Urinary bladder (tissue), 4 donors: ENCODE measurements around the gene SULT1C2. TPM values are rescaled to one million over a fixed set of nuclear protein-coding genes. Genes with fewer than 3 reads are reported as not detected.

Experiments
- DNase-seq: peaks from one replicate; pipeline ENCODE4 v3.0.0-alpha.2; 2015; ENCODE audit errors: extremely low spot score
- H3K27ac ChIP-seq: one replicate; pipeline ENCODE4 v1.5.1; 2013; ENCODE audit warnings: low read depth, mild to moderate bottlenecking, moderate library complexity
- H3K36me3 ChIP-seq: one replicate; pipeline ENCODE4 v1.6.1; 2013; ENCODE audit warnings: mild to moderate bottlenecking, moderate library complexity; ENCODE audit not compliant: insufficient read depth
- H3K4me1 ChIP-seq: one replicate; pipeline ENCODE4 v1.6.1; 2013; ENCODE audit warnings: mild to moderate bottlenecking, moderate library complexity; ENCODE audit not compliant: insufficient read depth
- H3K4me3 ChIP-seq: one replicate; pipeline ENCODE4 v1.5.1; 2013; ENCODE audit warnings: low read depth, low read length
- WGBS: extraction: QIAGEN DNeasy Blood & Tissue Kit; methylation state at CpG from one replicate; pipeline ENCODE4 v1.1.7; 2013; 5-methylcytosine and 5-hydroxymethylcytosine counted together
- polyA plus RNA-seq: library from polyadenylated mRNA; stranded (reverse); fragments of 200-250 nt; gene quantifications from one replicate; pipeline ENCODE4 v1.2.3, GENCODE V29; 2013
- total RNA-seq: library from RNA; depleted of rRNA; stranded (reverse); fragments of >200 nt; gene quantifications from one replicate; pipeline ENCODE4 v1.2.3, GENCODE V29; 2014
- donor health status: healthy with polysubstance abuse.
- donor health status: healthy.

SULT1C2 gene
- total and polyA plus RNA-seq, 2 donors = 0.15 to 3.3 TPM

DNA sequence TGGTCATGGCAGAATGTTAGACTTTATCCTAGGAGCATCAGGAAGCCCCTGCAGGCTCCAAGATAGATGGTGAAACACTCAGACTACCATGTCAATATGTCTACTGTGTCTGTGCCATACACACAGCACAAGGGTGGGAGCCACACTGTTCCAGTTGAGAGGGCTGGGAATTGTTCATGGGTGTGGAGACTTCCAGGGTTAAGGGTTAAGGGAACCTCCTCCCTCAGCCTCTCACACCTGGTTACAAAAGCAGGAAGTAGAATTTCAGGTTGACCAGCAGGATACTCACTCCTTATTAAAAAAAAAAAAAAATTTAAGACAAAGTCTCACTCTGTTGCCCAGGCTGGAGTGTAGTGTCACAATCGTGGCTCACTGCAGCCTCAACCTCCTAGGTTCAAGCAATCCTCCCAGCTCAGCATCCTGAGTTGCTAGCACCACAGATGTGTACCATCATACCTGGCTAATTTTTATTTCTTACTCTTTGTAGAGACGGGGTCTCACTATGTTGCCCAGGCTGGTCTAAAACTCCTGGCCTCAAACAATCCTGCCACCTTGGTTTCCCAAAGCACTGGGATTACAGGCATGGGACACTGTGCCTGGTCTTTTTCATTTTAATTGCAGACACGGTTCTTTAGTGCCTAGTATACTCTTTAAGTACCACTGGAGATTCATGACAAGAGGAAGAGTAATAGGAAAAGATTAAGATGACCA lies 26.0 kb downstream of the SULT1C2 start:
- H3K36me3 ChIP-seq = no peaks in the 10 kb centered on the region
- no peak for DNase-seq
- 62% methylated on average over 3 of the region's 3 CpGs for WGBS
- H3K27ac ChIP-seq = no peak overlapping the region
- no peak overlapping the region for H3K4me3 ChIP-seq
- peaks cover 3% of the 10 kb centered on the region for H3K4me1 ChIP-seq

DNA sequence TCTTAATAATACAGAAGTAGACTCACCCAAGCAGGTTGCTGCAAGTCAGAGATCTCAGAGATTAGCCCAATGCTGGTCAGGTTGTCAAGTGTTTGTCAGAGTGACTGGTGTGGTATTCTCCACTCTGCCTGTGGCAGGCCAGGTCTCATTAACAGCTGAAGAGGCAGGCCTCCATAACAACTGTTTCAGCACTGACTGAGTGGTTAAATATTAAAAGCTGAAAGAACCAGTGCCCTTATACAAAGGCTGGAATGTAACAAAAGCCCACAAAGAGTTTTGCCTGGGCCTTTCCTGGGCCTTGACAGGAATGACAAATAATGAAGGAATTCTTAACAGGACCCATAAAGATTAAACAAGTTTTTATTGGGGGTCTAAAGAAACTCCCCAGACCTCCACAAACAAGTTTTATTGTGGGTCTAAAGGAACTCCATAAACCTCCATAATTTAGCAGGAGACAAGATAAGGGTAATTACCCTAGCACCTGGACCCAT lies 26.8 kb downstream of the SULT1C2 start:
- Histone ChIP-seq H3K27ac (no peak overlapping the region), H3K36me3 (no peaks in the 10 kb centered on the region), H3K4me3 (no peak overlapping the region), H3K4me1 (peaks cover 3% of the 10 kb centered on the region)
- peak; percentile 18 for DNase-seq

DNA sequence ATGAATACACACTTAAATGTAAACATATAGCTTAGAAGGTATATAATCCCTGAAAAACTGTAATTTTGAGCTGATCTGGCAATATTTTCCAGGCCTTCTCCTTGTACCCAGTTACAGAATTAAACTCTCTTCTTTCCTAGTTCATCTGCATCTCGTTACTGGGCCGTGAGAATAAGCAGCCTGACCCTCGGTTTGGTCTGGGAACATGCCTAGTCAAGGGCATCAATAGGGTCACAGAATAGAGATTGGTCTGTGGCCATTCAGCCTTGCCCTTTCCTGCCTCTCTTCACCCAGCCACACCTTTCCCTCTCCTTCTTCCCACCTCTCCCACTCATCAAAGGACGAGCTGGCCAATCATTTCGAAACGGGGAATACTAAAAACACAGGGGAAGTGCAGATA lies 27.3 kb downstream of the SULT1C2 start:
- Histone ChIP-seq H3K27ac (no peak overlapping the region), H3K4me1 (peaks cover 3% of the 10 kb centered on the region), H3K36me3 (no peaks in the 10 kb centered on the region), H3K4me3 (no peak overlapping the region)
- 58% methylated on average over 6 of the region's 6 CpGs for WGBS
- DNase-seq = no peak

DNA sequence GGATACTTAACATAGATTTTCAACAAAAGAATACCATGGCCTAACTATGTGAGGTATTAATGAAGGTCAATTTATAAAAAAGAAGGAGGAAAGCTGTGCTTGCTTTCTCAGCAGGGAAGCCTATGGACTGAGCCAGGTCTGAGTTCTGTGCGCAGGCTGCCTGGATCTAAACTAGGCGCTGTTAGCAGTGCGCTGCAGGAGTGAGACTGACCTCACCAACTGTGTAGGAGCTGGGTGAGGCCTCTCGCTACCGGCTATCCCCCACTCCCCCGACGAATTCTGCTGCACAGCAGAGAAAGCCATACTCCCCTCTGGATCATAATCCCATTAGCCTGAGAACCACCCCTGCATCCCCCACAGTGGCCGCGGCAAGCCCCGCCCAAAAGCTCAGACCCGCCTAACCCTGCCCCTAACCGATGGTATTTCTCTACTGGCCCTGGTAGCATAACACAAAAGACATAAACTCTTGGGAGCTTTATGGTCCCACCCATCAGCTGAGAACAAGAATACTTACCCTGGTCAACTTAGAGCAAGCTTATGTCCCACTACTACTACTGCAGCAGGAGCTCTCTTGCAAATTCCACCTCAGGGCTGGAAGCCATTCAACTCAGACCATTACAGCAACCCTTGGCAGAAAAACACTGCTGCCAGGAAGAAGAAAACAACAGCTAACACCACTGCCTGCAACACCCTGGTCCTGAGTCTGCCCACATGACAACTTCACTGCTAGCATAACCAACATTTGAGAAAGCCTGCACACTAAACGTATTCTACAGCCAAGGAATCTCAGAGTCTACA lies 28.0 kb downstream of the SULT1C2 start:
- Histone ChIP-seq H3K4me1 (peaks cover 3% of the 10 kb centered on the region), H3K4me3 (no peak overlapping the region), H3K27ac (no peak overlapping the region), H3K36me3 (no peaks in the 10 kb centered on the region)
- 40% methylated on average over 13 of the region's 13 CpGs for WGBS
- DNase-seq = no peak

DNA sequence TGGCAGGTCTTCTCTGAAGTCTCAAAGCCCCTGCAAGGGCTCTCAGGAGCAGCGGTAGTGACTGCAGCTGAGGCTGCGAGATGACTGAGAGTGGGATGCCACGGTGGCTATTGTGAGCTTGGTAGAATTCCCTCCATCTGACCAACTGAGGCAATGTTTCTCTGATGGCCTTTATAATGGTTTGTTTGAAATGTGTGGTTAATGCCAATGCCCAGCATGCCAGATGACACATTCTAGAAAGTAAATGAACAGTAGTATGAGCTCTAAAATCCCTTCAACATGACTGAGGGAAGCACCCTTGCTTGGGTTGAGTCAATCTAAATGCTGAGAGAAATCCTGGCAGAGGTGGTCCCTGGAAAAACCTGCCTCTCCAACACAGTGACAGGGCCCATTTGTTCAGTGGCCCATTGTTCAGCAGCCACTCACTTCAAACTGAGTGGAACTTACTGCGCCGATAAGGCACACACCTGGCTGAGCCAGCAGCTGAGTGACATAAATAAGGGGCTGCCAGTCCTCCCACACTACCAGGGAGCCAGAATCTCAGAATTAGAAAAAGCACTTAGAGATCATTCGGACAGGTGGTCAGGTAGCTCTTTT lies 31.7 kb downstream of the SULT1C2 start:
- Histone ChIP-seq H3K4me1 (peaks cover 2% of the 10 kb centered on the region), H3K36me3 (no peaks in the 10 kb centered on the region), H3K4me3 (no peak overlapping the region), H3K27ac (no peak overlapping the region)
- no peak for DNase-seq
- WGBS = 97% methylated on average over 6 of the region's 6 CpGs

DNA sequence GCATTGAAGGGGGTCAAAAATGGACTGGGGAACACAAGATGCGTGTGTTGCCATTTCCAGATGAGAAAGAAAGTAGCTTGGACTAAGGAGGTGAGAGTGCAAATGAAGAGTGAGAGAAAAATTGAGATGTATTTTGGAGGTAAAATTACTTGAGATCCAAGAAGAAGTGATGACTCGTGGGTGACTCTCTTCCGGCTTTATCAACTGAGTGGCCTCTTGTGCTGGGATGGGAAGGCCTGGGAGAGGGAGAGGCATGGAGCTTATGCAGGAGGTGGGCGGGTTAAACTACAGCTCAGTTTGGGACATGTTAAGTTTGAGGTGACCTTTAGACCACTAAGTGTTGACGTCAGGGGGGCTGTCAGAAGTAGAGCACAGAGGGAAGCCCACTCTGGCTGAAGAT lies 34.9 kb downstream of the SULT1C2 start:
- 96% methylated on average over 5 of the region's 5 CpGs for WGBS
- Histone ChIP-seq H3K4me1 (no peaks in the 10 kb centered on the region), H3K4me3 (no peak overlapping the region), H3K36me3 (no peaks in the 10 kb centered on the region), H3K27ac (no peak overlapping the region)
- no peak for DNase-seq

DNA sequence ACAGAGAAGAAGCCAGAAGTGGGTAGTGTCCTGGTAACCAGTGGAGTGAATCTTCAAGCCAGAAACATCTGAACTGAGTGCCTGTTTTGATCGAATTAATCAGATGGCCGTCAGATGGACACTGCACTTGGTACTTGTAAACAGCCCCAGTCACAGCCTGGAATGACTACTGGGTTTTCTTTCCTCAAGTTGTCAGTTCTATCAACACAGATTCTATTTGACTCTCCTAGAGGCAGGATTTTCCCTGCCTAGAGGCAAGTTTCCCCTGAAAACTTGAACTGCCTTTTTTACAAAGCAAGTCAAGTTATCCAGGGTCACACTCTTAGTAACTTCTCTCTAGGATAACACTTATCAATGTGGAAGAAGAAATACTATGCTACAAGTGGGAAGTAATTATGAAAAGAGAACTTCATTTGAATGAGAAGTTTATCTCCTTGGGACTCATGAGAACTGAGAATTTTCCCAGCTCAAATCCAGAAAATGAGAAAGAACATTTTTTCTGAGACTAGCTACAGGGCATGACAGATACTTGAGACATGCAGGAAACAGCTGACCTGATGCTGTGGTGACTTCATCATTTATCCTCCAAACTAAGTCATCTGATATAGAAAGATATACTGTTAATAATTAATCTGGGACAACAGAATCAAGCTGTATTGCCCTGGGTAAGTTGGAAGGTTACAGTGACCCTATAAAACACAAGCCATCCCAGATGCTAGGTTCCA lies 36.0 kb downstream of the SULT1C2 start:
- Histone ChIP-seq H3K27ac (no peak overlapping the region), H3K36me3 (no peaks in the 10 kb centered on the region), H3K4me1 (no peaks in the 10 kb centered on the region), H3K4me3 (no peak overlapping the region)
- DNase-seq = no peak
- 82% methylated on average over 2 of the region's 2 CpGs for WGBS

DNA sequence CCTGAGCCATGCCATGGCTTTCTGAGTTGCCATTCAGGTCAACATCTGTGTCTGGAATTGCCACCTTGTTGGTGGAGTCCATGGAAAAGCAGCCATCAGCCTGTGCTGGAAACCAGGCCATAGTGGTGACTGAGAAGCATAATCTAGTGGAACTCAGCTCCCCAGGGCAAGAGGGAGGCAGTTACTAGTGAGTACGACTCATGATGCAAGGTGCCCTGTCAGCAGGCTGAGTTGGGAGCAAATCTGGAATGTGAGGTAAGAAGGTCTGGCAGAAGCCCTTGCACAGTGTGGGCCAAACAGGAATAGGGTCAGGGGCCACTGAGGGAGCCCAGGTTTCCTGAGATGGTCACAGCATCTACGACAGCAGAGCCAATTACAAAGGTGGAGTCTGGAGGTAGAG lies 37.1 kb downstream of the SULT1C2 start:
- no peaks in the 10 kb centered on the region for H3K4me1 ChIP-seq
- H3K27ac ChIP-seq = no peak overlapping the region
- 94% methylated on average over 2 of the region's 2 CpGs for WGBS
- no peak for DNase-seq
- H3K4me3 ChIP-seq = no peak overlapping the region
- H3K36me3 ChIP-seq = no peaks in the 10 kb centered on the region

DNA sequence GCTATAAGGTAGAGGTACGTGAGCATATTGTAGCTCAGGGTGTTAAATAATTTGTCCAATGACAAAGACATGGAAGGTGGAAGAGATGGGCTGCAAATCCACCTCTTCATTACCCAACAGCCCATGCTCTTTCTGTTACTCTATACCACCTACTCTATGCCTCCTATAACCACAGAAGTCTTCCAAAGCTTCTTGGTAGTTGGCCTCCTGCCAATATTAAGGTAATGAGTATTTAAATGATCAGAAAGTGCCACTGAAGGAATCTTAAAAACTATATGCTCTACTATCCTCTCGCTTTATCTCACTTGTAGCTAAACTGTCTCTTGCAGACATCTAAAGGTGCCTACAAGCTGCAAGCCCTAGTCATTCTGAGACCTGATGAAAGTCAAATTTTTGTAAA lies 41.1 kb downstream of the SULT1C2 start:
- Histone ChIP-seq H3K36me3 (no peaks in the 10 kb centered on the region), H3K27ac (no peak overlapping the region), H3K4me3 (no peak overlapping the region), H3K4me1 (no peaks in the 10 kb centered on the region)
- 96% methylated on average over 2 of the region's 2 CpGs for WGBS
- no peak for DNase-seq

DNA sequence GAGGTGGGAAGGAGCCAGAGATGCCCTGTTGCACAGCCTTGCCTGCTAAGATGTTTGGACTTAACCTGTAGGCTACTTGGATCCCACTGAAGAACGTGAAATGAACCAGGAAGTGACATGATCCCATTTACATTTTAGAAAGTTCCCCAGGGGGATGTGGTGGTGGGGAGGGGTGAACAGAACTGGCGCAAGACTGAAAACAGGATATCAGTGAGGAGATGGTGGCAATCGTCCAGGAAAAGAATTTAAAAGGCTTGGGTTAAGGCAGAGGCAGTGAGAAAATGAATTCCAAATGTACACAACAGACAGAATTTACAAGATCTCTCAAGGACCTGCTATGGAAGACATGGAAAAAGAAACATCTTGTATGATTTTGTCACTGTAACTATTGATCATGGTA lies 42.3 kb downstream of the SULT1C2 start:
- 18% methylated on average over 3 of the region's 3 CpGs for WGBS
- Histone ChIP-seq H3K27ac (no peak overlapping the region), H3K4me3 (no peak overlapping the region), H3K4me1 (no peaks in the 10 kb centered on the region), H3K36me3 (no peaks in the 10 kb centered on the region)
- DNase-seq = peak; percentile 26

DNA sequence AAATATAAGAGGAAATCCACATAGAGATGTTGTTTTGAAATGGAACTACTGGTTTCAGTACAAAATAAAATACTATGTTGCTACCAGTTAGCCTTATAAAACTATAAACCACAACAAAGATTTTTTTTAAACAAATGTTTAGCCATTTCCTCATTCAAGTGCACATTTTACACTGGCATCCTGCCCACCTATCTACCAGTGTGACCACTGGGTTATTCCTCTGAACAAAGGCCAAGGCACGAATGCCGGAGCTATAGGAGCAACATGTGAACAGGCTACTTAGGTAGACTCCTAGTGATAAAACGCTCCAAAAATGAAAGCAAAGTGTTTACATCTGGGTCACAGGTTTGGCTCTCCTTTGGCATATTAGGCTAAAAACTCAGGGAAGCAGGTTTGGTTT lies 57.3 kb downstream of the SULT1C2 start:
- WGBS = 64% methylated on average over 3 of the region's 3 CpGs
- Histone ChIP-seq H3K4me1 (no peaks in the 10 kb centered on the region), H3K4me3 (no peak overlapping the region), H3K27ac (no peak overlapping the region), H3K36me3 (no peaks in the 10 kb centered on the region)
- DNase-seq = no peak

DNA sequence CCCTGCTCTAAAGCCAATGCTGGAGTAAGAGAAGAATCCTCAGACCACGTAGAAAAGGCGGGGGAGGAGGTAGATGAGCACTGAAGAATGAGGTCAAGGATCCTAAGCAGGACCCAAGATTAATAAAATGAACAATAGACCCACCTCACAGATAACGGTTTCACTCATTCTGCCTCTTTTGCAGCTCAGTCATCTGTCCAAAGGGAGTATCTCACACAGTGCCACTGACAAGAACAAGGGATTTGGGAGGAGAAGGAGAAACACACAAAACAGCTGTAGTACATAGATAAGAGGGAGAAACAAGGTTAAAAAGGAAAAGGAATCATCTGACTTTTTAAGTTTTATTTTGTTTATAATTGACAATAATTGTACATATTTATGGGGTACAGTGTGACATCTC lies 58.1 kb downstream of the SULT1C2 start:
- Histone ChIP-seq H3K36me3 (no peaks in the 10 kb centered on the region), H3K4me1 (no peaks in the 10 kb centered on the region), H3K4me3 (no peak overlapping the region), H3K27ac (no peak overlapping the region)
- no peak for DNase-seq
- 66% methylated on average over 3 of the region's 3 CpGs for WGBS

DNA sequence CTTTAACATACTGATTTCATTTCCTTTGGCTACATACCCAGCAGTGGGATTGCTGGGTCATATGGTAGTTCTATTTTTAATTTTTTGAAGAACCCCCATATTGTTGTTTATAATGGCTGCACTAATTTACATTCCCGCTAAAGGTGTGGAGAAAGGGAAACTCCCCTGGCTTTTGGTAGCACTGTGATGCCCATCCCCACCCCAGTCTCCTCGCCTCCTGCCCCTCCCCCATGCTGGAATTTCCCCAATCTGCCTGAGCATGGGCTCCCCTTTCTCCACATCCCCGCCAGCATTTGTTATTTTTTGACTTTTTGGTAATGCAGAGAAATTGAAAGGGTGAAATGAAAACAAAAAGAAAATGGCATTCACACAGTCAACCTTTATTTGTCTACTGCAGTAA lies 59.1 kb downstream of the SULT1C2 start:
- Histone ChIP-seq H3K36me3 (no peaks in the 10 kb centered on the region), H3K27ac (no peak overlapping the region), H3K4me1 (no peaks in the 10 kb centered on the region), H3K4me3 (no peak overlapping the region)
- DNase-seq = no peak
- WGBS = 80% methylated on average over 3 of the region's 3 CpGs
